Heart left ventricle (tissue), 13 donors: Measurements from ENCODE around the gene VWA8.

Experiments
- CTCF ChIP-seq, 12 donors: fragments of 200-600 bp; sonication (generic) in 4 of 12; IDR thresholded peaks; one replicate each; pipeline versions ENCODE4 v1.5.0 to v1.8.0; 2018 to 2022; ENCODE audit warnings: antibody characterized with exemption in 12 of 12, mild to moderate bottlenecking in 5 of 12
- POLR2A ChIP-seq, 2 donors: fragments of 450-650 bp; IDR thresholded peaks; one replicate each; pipeline ENCODE4 v1.6.1; 2017; ENCODE audit warnings: antibody characterized with exemption in 2 of 2, mild to moderate bottlenecking in 2 of 2, moderate library complexity in 2 of 2
- donor health status: ischemic (EF 13 %, LVEDD 7.1; RV severe dilation, severe dysfunction).
- donor health status: DM: no; HTN: yes; CAD: no.
- donor health status: DM: no; HTN: no; CAD: no.
- donor health status: ischemic (EF 25% LVEDD 6.9; RV normal size, moderate dysfunction).
- donor health status: ischemic (EF 25% LVEDD 5.7; RV mildly dilated, moderate dysfunction).
- donor health status: ischemic (EF 35%, LVEDD 5.7; RV mildly dilated, moderate dysfunction).
- donor health status: nonischemic (EF 11% LVEDD 7.7; RV severe dilation, severe dysfunction).
- donor health status: DM: yes; HTN: yes; CAD: no.
- donor health status: PGD.
- donor health status: ischemic (EF 29% LVEDD 5.4; RV normal size, mild dysfunction).
- donor health status: nonischemic (EF 23%, LVEDD 6.1; RV moderate dilation, normal function).

DNA sequence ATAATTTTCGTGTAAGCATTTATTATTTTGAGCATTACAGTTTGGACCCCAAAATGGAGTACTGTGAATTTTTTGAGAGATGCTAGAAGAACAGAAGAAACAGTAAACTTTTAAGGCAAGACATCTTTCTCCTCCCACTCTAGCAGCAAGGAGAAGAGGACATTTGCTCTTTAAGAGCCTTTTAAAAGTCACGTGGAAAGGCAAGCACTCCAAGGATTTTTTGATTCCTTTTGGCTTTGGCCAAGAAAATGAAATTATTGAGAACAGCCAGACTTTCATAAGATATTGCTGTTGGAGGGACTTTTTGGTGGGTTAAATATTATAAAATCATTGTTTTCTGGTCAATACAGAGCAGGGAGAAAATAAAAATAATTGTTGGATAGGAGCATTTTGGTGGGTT lies 393.5 kb downstream of the VWA8 start:
- TF ChIP-seq CTCF (IDR thresholded peaks at IDR 0.05) = no peak
- no peak for TF ChIP-seq POLR2A (IDR thresholded peaks at IDR 0.05)
